ENCODE results near the gene EIPR1. TPM values are rescaled to one million over a fixed set of nuclear protein-coding genes. Genes with fewer than 3 reads are reported as not detected.
A peak's percentile ranks its signal among the peaks of the same experiment; 100 is the strongest.

The EIPR1 gene
- total RNA-seq, 1 donor from 2014 or later: 35.9 TPM

GRCh38 chr2:3224681-3225080, 152.9 kb downstream of the EIPR1 start:
- Mint-ChIP-seq H3K36me3 (ENCODE audit: low read depth, unreplicated experiment) (peaks cover 28% of the 10 kb centered on the region), H3K27ac (ENCODE audit: unreplicated experiment) (no peak overlapping the region)

GRCh38 chr2:3223080-3223923, 154.3 kb downstream of the EIPR1 start:
- no peak for TF ChIP-seq CTCF (IDR thresholded peaks at IDR 0.05; ENCODE audit: unreplicated experiment)
- H3K36me3 Mint-ChIP-seq (ENCODE audit: low read depth, unreplicated experiment): peaks cover 22% of the 10 kb centered on the region
- no peak for DNase-seq (ENCODE audit: low spot score)
- no peak overlapping the region for H3K4me3 Mint-ChIP-seq (ENCODE audit: unreplicated experiment)
- no peaks in the 10 kb centered on the region for H3K4me1 Mint-ChIP-seq (ENCODE audit: unreplicated experiment)
- H3K27ac Mint-ChIP-seq (ENCODE audit: unreplicated experiment): no peak overlapping the region
- peaks cover 8% of the 10 kb centered on the region for H3K9me3 Mint-ChIP-seq (ENCODE audit: unreplicated experiment)
- H3K27me3 Mint-ChIP-seq (ENCODE audit: unreplicated experiment): peaks cover 9% of the 10 kb centered on the region

More at GRCh38 chr2:3224681-3225080, 152.9 kb downstream of the EIPR1 start:
- H3K9me3 Mint-ChIP-seq (ENCODE audit: unreplicated experiment): peaks cover 8% of the 10 kb centered on the region
- H3K4me1 Mint-ChIP-seq (ENCODE audit: unreplicated experiment): no peaks in the 10 kb centered on the region
- no peak overlapping the region for H3K4me3 Mint-ChIP-seq (ENCODE audit: unreplicated experiment)
- TF ChIP-seq CTCF (IDR thresholded peaks at IDR 0.05; ENCODE audit: unreplicated experiment): no peak
- no peak for DNase-seq (ENCODE audit: low spot score)
- peaks cover 9% of the 10 kb centered on the region for H3K27me3 Mint-ChIP-seq (ENCODE audit: unreplicated experiment)

GRCh38 chr2:3222636-3223035, 155.0 kb downstream of the EIPR1 start:
- peak overlapping the region; percentile 28 for H3K4me3 Mint-ChIP-seq (ENCODE audit: unreplicated experiment)
- H3K27me3 Mint-ChIP-seq (ENCODE audit: unreplicated experiment): peaks cover 9% of the 10 kb centered on the region
- no peak for TF ChIP-seq CTCF (IDR thresholded peaks at IDR 0.05; ENCODE audit: unreplicated experiment)
- no peak for DNase-seq (ENCODE audit: low spot score)
- H3K9me3 Mint-ChIP-seq (ENCODE audit: unreplicated experiment): peaks cover 8% of the 10 kb centered on the region
- no peaks in the 10 kb centered on the region for H3K4me1 Mint-ChIP-seq (ENCODE audit: unreplicated experiment)
- H3K36me3 Mint-ChIP-seq (ENCODE audit: low read depth, unreplicated experiment): peaks cover 20% of the 10 kb centered on the region
- no peak overlapping the region for H3K27ac Mint-ChIP-seq (ENCODE audit: unreplicated experiment)

GRCh38 chr2:3219536-3219935, 158.1 kb downstream of the EIPR1 start:
- H3K27ac Mint-ChIP-seq (ENCODE audit: unreplicated experiment): no peak overlapping the region
- H3K27me3 Mint-ChIP-seq (ENCODE audit: unreplicated experiment): peaks cover 7% of the 10 kb centered on the region

More at GRCh38 chr2:3219536-3219935, 158.1 kb downstream of the EIPR1 start:
- no peak for DNase-seq (ENCODE audit: low spot score)
- Mint-ChIP-seq H3K4me3 (ENCODE audit: unreplicated experiment) (no peak overlapping the region), H3K36me3 (ENCODE audit: low read depth, unreplicated experiment) (peaks cover 24% of the 10 kb centered on the region), H3K4me1 (ENCODE audit: unreplicated experiment) (peaks cover 6% of the 10 kb centered on the region), H3K9me3 (ENCODE audit: unreplicated experiment) (peaks cover 8% of the 10 kb centered on the region)
- TF ChIP-seq CTCF (IDR thresholded peaks at IDR 0.05; ENCODE audit: unreplicated experiment): no peak

All from endothelial cell (in vitro differentiated cells).